Body of pancreas (tissue), 4 donors: ENCODE data around the gene SEC14L2. TPM values are rescaled to one million over a fixed set of nuclear protein-coding genes. Genes with fewer than 3 reads are reported as not detected.

Source experiments
- ATAC-seq: fragments of 150-250 bp; one replicate; pipeline ENCODE4 v1.9.1; 2016
- DNase-seq, 4 donors: peaks; one replicate each; pipeline ENCODE4 v3.0.0-alpha.2; 2019
- H3K27ac ChIP-seq, 4 donors: fragments of 200-600 bp; sonication (generic); 1 replicate in 3 of 4; 2 replicates in 1 of 4; pipeline versions ENCODE4 v1.5.1 to v1.6.1; 2016 to 2019; ENCODE audit warnings: mild to moderate bottlenecking in 1 of 4, mixed read lengths in 1 of 4, moderate library complexity in 1 of 4
- H3K27me3 ChIP-seq, 2 donors: fragments of 200-600 bp; sonication (generic); one replicate each; pipeline ENCODE4 v1.6.0; 2016; ENCODE audit warnings: mild to moderate bottlenecking in 1 of 2
- H3K36me3 ChIP-seq, 2 donors: fragments of 200-600 bp; sonication (generic); replicated peaks in 1 of 2; 2 replicates each; pipeline ENCODE4 v1.5.1; 2016; ENCODE audit warnings: low read depth in 2 of 2; ENCODE audit not compliant: insufficient read depth in 1 of 2
- H3K4me1 ChIP-seq: fragments of 200-600 bp; sonication (generic); one replicate; pipeline ENCODE4 v1.6.0; 2016
- H3K4me3 ChIP-seq, 2 donors: fragments of 200-600 bp; sonication (generic); 1 replicate in 1 of 2; 2 replicates in 1 of 2; pipeline ENCODE4 v1.5.1; 2016 to 2019
- H3K9me3 ChIP-seq, 3 donors: fragments of 200-600 bp; sonication (generic); 1 replicate in 2 of 3; 2 replicates in 1 of 3; pipeline ENCODE4 v1.5.1; 2016
- POLR2A ChIP-seq, 3 donors: fragments of 450-650 bp; IDR thresholded peaks; one replicate each; pipeline ENCODE4 v1.6.1; 2016; ENCODE audit warnings: antibody characterized with exemption in 3 of 3, mild to moderate bottlenecking in 2 of 3
- WGBS, 2 donors: methylation state at CpG; one replicate each; pipeline ENCODE4 v1.1.5; 2017; 5-methylcytosine and 5-hydroxymethylcytosine counted together
- intact Hi-C: fragments of 100-400 bp; cut with DNase I; formaldehyde crosslinking; loops from one replicate; pipeline ENCODE4 v1.15.1; 2023
- total RNA-seq, 2 donors: library from RNA; depleted of rRNA; stranded (reverse); fragments of >200 nt; gene quantifications; one replicate each; pipeline ENCODE4 v1.1.0, GENCODE V29; 2016
- TF ChIP-seq, protein P1 (sequence below), 7 experiments: fragments of 450-650 bp in 4 of 7; fragments of 200-600 bp in 3 of 7; sonication (generic) in 3 of 7; IDR thresholded peaks; one replicate each; pipeline ENCODE4 v1.5.1; 2016 to 2019; ENCODE audit warnings: antibody characterized with exemption in 7 of 7

SEC14L2 gene
- total RNA-seq, 2 donors from 2014 or later = 0.33 to 3.9 TPM

GRCh38 chr22:30405731-30406130 is 8.9 kb downstream of the SEC14L2 start:
- TF ChIP-seq POLR2A (IDR thresholded peaks at IDR 0.05) = no peak
- TF ChIP-seq, protein P1, sequence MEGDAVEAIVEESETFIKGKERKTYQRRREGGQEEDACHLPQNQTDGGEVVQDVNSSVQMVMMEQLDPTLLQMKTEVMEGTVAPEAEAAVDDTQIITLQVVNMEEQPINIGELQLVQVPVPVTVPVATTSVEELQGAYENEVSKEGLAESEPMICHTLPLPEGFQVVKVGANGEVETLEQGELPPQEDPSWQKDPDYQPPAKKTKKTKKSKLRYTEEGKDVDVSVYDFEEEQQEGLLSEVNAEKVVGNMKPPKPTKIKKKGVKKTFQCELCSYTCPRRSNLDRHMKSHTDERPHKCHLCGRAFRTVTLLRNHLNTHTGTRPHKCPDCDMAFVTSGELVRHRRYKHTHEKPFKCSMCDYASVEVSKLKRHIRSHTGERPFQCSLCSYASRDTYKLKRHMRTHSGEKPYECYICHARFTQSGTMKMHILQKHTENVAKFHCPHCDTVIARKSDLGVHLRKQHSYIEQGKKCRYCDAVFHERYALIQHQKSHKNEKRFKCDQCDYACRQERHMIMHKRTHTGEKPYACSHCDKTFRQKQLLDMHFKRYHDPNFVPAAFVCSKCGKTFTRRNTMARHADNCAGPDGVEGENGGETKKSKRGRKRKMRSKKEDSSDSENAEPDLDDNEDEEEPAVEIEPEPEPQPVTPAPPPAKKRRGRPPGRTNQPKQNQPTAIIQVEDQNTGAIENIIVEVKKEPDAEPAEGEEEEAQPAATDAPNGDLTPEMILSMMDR (IDR thresholded peaks at IDR 0.05) = no peak
- 52 to 78% methylated on average over 4 of the region's 4 CpGs for WGBS, 2 donors
- Histone ChIP-seq H3K27me3 (no peaks in the 10 kb centered on the region), H3K36me3 (no peaks in the 10 kb centered on the region), H3K4me1 (no peaks in the 10 kb centered on the region), H3K27ac (no peak overlapping the region), H3K9me3 (no peaks in the 10 kb centered on the region), H3K4me3 (no peak overlapping the region)
- intact Hi-C loops = no loop called here
- DNase-seq = no peak
- ATAC-seq = no peak

DNA sequence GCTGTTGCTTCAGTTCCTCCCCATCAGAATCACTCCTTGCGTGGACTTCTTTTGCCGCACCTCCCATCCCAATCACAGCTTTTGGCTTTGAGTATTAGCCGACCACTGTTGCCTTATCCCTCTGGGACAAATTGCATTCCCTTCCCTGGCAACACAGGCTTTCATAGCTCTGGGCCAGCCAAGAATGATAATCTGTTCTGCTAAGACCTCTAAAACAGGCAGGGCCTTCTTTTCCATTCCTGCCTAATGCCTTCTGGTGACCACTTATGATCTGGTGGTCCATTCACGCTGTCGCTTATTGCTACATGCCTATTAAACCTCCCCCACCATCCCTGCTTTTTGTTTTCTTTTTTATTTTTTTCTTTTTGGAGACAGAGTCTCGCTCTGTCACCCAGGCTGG is 9.6 kb downstream of the SEC14L2 start:
- no peak for DNase-seq
- TF ChIP-seq, protein P1 (IDR thresholded peaks at IDR 0.05) = no peak
- no peak for TF ChIP-seq POLR2A (IDR thresholded peaks at IDR 0.05)
- Histone ChIP-seq H3K9me3 (no peaks in the 10 kb centered on the region), H3K4me1 (no peaks in the 10 kb centered on the region), H3K27me3 (no peaks in the 10 kb centered on the region), H3K36me3 (no peaks in the 10 kb centered on the region), H3K4me3 (no peak overlapping the region), H3K27ac (no peak overlapping the region)
- intact Hi-C loops = no loop called here
- WGBS, 2 donors = 85 to 97% methylated on average over 6 of the region's 6 CpGs
- no peak for ATAC-seq

- no peak for ATAC-seq
- WGBS, 2 donors = 90 to 92% methylated on average over 12 to 13 of the region's 13 CpGs
- intact Hi-C loops = no loop called here
Measured at GRCh38 chr22:30408388-30409102, 11.7 kb downstream of the SEC14L2 start.

GRCh38 chr22:30411780-30412179 is 15.0 kb downstream of the SEC14L2 start:
- DNase-seq = no peak
- no peak for ATAC-seq
- Histone ChIP-seq H3K36me3 (no peaks in the 10 kb centered on the region), H3K4me3 (no peak overlapping the region), H3K4me1 (no peaks in the 10 kb centered on the region), H3K27ac (no peak overlapping the region), H3K9me3 (no peaks in the 10 kb centered on the region), H3K27me3 (no peaks in the 10 kb centered on the region)
- intact Hi-C loops = no loop called here
- TF ChIP-seq POLR2A (IDR thresholded peaks at IDR 0.05) = no peak
- TF ChIP-seq, protein P1 (IDR thresholded peaks at IDR 0.05) = no peak
- 87 to 92% methylated on average over 3 of the region's 3 CpGs for whole genome bisulfite sequencing, 2 donors

More at GRCh38 chr22:30408388-30409102, 11.7 kb downstream of the SEC14L2 start:
- DNase-seq = no peak
- Histone ChIP-seq H3K4me1 (no peaks in the 10 kb centered on the region), H3K4me3 (no peak overlapping the region), H3K36me3 (no peaks in the 10 kb centered on the region), H3K9me3 (no peaks in the 10 kb centered on the region), H3K27ac (no peak overlapping the region), H3K27me3 (no peaks in the 10 kb centered on the region)
- TF ChIP-seq POLR2A (IDR thresholded peaks at IDR 0.05) = no peak
- TF ChIP-seq, protein P1 (IDR thresholded peaks at IDR 0.05) = no peak

DNA sequence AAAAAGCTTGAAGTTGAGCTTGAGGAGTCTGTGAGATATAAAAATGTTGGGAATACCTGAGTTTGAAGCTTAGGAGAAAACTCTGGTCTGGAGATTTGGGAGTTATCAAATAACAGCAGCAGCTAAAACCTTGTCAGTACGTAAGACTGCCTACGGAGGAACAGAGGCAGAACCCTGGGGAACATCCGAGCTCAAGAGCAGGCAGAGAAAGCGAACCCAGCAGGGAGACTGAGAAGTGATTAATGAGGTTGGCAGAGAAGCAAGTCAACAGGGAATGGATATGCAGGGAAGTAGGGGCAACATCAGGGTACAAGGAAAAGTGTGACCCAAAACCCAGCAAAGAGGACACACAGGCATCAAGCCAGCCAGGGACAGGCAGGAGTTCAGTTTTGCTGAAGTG is 16.2 kb downstream of the SEC14L2 start:
- Histone ChIP-seq H3K27me3 (no peaks in the 10 kb centered on the region), H3K4me3 (no peak overlapping the region), H3K9me3 (no peaks in the 10 kb centered on the region), H3K36me3 (peaks cover 0 to 2% of the 10 kb centered on the region in 2 donors), H3K4me1 (no peaks in the 10 kb centered on the region), H3K27ac (no peak overlapping the region)
- DNase-seq = no peak
- no peak for ATAC-seq
- TF ChIP-seq, protein P1 (IDR thresholded peaks at IDR 0.05) = no peak
- no peak for TF ChIP-seq POLR2A (IDR thresholded peaks at IDR 0.05)
- intact Hi-C loops = no loop called here
- WGBS, 2 donors = 86 to 92% methylated on average over 4 of the region's 4 CpGs
